Caki2 (cell line): ENCODE data around the gene EVL. TPM values are rescaled to one million over a fixed set of nuclear protein-coding genes. Genes with fewer than 3 reads are reported as not detected.

Source experiments
- DNase-seq: peaks from one replicate; pipeline ENCODE4 v3.0.0-alpha.2; 2015; ENCODE audit warnings: low read depth
- in situ Hi-C: cut with HindIII; loops from 2 replicates; pipeline ENCODE4 v1.10.0; 2016; ENCODE audit warnings: low sequenced_read_pairs, low pct_unique_long_range_greater_than_20kb, mixed read lengths
- total RNA-seq: library from RNA; depleted of rRNA; stranded (reverse); fragments of >200 nt; shearing (Covaris generic); gene quantifications from 2 replicates; pipeline ENCODE4 v1.2.3, GENCODE V29; 2014; ENCODE audit warnings: low replicate concordance

Gene EVL
- total RNA-seq, 1 experiment from 2014 or later, result 2.1 TPM

DNA sequence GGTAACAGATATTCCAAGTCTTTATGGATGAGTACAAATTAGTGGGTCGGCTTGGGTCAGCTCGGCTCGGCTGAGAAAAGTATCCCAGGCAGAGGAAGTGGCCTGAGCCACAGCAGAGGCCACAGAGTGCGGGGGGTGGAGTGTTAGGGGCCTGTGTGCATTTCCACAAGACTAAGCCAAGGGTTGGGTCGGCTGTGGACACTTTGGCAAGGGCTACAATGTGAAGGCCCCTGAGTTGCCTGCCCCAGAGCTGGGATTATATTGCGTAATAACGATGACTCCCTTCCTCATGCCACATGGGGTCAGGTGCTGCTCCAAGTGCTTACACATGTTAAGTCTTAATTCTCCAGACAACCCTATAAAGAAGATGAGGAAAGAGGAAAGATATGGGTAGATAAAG, 11.4 kb downstream of the EVL start:
- in situ Hi-C loops, result no loop called here
- DNase-seq, result no peak

DNA sequence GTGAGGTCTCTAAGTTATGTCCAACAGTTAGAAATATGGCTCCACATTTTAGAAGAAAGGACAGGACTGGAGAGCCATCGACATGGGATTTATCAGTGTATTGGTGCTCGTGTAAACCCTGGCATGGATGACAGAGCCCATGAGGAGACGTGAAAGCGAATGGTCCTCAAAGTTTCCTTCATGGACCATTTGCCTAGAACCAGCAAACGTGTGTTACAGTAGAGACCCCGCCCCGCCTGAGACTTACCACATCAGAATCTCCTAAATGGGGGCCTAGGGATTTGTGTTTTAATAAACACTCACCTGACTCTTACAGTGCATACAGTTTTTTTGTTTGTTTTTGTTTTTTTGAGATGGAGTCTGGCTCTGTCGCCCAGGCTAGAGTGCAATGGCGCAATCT, 12.2 kb downstream of the EVL start:
- in situ Hi-C loops, result no loop called here
- DNase-seq, result no peak

DNA sequence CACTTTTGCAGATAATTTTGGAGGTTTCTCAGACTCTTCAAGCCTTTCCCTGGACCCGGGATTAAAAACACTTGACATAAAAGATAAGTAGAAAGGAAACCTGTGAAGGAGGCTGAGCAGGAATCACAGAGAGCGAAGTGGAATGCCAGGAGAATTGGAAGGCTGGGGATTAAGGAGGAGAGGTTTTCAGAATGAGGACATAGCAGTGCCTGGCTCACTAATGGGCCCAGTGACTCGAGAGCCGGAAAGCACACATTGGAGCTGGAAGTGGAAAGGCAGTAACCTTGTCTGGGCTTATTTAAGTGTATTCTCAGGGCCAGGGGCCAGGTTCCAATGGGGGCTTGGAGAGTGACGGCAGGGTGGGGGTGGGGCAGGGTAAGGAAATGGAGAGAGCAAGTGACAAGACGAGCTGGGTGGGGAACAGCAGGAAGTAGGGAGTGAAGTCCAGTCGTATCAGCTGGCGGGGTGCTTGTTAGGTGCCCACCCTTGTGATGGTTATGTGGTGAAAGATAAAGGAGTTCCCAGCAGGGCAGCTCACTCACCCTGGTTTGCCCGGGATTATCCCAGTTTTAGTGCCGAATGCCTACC, 13.1 kb downstream of the EVL start:
- DNase-seq, result no peak
- in situ Hi-C loops, result no loop called here

DNA sequence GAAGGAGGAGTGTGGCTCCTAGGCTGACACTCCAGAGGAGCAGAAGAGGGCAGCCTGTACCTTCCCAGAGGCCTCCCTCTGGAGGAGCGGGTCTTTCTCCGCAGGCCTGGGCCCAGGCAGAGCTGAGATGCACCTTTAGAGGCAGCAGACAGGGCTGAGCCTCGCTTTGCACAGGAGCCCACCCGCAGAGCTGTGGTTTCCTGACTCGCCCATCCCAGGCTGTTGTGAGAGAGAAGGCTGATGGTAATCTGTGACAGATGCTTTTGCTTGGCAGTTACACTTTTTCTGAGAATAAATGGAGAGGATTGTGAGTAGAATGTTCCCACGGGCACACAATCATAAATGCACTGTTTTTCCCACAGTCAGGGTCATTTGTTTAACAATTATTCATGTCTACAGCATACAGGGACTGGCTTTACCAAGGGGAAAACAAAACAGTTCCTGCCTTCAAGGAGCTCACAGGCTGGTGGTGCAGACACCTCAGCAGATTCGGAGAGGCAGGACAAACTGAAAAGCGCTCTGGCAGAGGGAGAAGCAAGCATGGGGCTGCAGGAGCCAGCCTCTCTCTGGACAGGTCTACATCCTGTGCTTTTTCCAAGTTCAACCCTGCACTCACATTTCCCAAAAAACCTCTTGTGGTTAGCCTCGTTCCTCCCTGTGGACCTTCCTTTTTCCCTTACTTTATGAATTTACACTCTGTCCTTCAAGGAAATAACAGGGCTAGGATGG, 13.9 kb downstream of the EVL start:
- in situ Hi-C loops, result no loop called here
- no peak for DNase-seq

DNA sequence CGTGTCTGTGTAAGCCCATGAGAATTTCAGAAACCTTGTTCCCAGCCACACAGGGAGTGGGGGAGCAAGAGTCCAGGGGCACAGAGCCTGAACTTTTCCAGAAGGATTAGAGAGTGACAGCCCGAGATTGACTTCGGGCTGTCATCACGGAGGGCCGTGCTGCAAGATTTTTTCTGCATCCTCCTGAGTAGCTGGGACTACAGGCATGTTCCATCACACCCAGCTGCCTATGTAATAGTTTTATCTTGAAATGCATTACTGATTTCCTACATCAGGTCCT, 14.4 kb downstream of the EVL start:
- DNase-seq, result no peak
- in situ Hi-C loops, result no loop called here

DNA sequence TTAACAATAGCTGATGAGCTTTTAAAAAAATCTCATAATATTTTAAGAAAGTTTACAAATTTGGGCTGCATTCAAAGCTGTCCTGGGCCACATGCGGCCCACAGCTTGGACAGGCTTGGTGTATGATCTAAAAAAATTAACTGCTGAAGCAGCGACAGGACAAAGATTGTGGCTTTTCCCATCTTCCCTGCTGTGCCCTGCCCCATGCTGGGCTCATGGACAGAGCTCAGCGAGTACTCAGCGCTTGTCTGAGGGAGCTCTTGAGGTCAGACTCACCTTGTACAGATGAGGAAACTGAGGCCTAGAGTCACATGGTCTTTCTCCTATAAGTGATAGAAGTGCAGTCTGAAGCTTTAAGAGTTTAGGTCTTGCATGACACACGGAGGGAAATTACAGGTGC, 15.0 kb downstream of the EVL start:
- in situ Hi-C loops, result no loop called here
- no peak for DNase-seq

DNA sequence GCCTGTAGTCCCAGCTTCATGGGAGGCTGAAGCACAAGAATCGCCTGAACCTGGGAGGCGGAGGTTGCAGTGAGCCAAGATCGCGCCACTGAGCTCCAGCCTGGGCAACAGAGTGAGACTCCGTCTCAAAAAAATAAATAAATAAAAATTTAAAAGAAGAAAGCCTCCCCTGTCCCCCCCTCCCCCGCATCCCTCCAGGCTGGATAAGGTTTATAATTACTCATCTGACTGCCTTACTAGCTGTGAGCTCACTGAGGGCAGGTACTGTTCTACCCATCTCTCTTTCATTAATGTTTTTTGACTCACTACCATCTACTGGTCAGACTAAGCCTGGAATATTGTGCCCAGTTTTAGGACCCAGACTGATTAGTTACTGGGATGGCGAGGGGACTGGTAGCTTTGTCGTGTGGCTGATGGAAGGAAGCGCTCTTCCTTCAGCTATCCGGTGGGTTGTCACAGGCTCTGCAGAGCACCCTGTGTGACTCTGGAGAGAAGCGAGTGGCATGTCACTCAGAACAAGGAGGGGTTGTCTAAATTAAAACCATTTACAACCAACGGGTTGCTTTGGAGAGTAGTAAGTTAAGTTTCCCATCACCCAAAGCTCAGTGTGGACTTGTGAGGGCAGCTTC, 16.9 kb downstream of the EVL start:
- in situ Hi-C loops, result no loop called here
- no peak for DNase-seq

DNA sequence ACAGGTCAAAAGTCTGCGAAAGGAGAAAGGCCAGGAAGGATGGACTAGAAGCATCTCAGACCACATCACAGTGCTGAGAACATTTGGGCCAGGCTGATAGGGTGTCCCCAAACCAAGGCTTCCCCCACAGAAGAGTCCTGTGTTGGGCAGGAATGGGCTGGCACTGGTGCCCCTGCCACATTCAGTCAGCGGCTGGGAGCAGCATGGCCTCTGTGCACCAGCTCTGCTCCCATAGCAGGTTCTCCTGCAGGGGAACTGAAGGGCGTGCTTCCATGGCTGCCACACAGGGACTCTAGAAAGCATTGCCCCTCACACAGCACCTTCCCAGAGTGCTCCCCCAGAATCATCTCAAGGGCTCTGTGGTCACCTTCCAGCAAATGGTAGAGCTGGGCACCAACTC, 17.5 kb downstream of the EVL start:
- no peak for DNase-seq
- in situ Hi-C loops, result no loop called here

DNA sequence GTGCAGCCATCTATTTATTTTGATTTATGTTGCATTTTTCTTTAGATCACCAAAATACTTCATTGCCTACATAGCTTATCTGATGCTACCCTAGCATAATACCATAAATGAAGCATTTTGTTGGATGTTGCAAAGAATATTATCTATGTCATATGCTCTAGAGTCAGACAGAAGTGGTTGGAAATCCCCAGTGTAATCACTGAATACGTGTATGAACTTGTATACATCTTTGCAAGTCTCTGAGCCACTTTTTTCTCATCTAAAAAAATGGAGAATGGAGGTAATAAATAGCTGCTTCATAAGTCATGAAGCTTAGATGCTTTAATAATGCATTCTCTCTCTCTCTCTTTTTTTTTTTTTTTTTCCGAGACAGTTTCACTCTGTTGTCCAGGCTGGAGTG, 18.5 kb downstream of the EVL start:
- in situ Hi-C loops, result no loop called here
- no peak for DNase-seq

DNA sequence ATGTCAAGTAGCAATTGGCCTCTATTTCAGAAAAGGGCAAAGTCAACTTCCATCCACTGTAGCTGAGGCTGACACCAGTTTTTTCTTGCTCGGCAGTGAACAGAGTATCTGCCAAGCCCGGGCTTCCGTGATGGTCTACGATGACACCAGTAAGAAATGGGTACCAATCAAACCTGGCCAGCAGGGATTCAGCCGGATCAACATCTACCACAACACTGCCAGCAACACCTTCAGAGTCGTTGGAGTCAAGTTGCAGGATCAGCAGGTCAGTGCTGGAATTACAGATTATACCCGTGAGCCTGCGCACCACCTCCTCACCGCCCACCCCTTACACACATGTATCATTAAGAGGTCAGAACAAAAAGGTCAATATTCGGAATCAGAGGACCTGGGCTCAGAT, 19.4 kb downstream of the EVL start:
- in situ Hi-C loops, result no loop called here
- no peak for DNase-seq

DNA sequence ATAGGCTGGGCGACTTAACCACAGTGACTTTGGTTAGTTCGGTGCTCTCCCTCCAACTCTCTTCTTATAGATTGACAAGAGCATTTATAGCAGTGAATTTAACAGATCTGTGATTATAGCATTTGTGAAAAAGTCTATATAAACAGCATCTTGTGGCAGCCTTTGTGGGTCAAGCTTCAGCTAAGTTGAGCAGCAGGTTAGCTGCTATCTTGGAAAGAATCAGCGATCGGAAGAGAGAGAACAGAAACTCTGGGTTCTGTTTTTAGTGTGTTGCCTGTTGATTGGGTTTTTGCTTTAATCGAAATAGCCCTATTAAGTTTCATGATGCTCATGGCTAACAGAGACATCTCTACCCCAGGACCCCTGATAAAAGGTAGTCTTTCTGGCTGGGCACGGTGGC, 20.2 kb downstream of the EVL start:
- no peak for DNase-seq
- in situ Hi-C loops, result no loop called here

DNA sequence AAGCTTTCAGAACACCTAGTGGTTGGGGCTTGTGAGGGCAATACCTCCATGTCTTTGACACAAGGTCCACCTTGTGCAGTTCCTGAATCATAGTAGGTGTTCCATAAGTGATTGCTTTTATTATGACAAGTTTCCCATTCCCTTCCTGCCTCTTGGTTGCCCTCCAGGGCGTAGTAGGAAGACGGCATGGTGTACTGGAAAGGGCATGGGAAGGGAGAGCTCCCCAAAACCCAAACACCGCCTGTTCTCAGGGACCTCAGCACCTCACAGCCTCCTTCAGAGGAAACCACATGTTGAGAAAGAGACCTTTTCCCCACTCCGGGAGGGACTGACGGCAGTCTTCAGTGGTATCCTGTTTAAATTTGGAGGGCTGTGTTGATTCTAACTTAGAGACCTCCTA, 21.1 kb downstream of the EVL start:
- DNase-seq, result no peak
- in situ Hi-C loops, result no loop called here

DNA sequence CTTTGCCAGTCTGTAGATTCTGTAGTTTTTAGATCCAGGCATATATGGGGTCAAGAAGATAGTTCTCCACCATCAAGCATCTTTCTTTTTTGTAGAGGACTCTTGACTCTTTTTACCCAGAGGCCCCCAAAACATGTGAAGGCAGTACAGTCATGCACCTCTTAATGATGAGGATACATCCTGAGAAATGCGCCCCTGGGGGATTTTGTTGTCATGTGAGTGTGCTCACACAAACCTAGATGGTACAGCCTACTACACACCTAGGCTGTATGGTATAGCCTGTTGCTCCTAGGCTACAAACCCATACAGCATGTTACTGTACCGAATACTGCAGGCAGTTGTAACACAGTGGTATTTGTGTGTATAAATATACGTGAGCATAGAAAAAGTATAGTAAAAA, 23.0 kb downstream of the EVL start:
- in situ Hi-C loops, result no loop called here
- DNase-seq, result no peak

DNA sequence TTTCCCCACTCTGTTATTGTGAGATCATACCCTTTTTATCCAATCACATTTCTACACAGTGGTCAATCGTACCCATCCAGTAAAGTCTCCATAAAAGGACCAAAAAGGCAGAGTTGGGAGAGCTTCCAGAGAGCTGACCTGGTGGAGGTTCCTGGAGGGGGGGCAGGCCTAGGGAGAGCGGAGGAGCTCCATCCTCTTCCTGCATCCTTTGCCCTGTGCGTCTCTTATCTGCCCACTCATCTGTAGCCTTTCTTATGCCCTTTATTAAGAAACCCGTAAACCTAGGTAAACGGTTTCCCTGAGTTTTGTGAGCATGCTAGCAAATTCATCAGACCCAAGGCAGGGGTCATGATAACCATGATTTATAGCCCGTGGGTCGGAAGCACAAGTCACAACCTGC, 26.2 kb downstream of the EVL start:
- no peak for DNase-seq
- in situ Hi-C loops, result no loop called here

DNA sequence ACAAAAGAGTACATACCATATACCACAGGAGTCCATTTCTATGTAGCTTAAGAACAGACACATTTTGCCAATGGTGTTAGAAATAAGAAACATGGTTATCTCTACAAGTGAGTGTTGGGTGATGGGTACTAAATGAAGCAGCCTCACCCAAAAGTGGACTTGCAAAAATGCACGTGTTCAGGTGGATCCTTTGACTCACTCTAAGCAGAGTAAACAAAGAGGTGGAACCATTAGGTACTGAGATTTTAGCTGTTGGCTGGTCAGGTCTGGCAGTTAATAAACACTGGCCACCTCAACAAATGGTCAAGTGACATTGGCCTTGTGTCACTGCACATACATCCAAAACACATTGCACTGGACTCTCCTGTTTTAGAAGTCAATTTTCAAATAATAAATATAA, 27.6 kb downstream of the EVL start:
- in situ Hi-C loops, result no loop called here
- no peak for DNase-seq

DNA sequence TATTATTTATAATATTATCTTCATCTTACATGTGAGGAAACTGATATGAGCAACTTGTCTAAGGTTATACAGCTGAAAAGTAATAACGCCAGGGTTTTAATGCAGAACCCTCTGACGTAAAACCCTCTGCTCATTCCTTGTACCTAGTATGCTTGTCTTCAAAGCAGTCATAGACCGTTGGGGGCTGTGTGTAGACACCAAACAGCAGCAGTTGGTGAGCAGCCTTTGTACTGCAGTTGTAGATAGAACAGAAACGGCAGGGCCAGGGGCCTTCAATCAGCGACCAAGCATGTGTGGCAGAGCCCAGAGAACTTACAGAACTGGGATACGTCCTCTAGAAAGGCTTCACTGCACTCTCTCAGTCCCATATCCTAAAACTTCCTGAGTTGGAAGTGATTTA, 28.1 kb downstream of the EVL start:
- no peak for DNase-seq
- in situ Hi-C loops, result no loop called here

DNA sequence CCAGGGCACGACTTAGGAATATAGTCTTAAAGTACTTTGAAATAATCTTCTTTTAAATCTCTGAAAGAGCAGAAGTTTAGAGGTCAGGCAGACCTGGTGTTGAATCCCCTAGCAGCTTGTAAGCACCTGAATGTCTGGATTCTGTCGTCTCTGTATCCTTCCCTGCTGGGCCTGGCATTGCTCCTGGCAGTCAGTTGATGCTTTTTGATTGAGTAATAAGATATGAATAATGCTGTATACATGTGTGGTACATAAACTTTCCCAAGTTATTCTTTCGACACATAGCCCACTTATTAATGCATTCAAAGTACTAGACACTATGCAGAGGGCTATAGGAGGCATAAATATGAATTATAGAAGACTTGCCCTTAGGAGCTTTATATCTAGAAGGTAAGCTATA, 31.4 kb downstream of the EVL start:
- in situ Hi-C loops, result no loop called here
- no peak for DNase-seq

DNA sequence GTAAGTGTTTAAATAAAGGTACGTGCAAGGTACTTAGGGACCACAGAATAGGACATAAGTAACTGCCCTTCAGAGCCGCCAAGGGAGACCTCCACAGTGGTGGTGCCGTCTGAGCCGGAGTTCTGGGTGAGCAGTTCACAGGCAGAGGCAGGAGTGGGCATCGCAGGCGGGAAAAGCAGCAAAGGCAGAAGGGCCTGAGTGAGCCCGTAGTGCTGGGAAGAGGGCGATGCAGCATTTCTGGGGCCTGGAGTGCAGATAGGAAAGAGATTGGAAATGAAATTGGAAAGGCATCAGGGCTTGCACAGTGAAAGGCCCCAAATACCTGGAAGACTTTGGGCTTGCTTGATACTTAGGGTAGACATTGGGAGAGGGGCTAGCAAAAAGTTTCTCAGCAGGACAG, 32.9 kb downstream of the EVL start:
- no peak for DNase-seq
- in situ Hi-C loops, result no loop called here

DNA sequence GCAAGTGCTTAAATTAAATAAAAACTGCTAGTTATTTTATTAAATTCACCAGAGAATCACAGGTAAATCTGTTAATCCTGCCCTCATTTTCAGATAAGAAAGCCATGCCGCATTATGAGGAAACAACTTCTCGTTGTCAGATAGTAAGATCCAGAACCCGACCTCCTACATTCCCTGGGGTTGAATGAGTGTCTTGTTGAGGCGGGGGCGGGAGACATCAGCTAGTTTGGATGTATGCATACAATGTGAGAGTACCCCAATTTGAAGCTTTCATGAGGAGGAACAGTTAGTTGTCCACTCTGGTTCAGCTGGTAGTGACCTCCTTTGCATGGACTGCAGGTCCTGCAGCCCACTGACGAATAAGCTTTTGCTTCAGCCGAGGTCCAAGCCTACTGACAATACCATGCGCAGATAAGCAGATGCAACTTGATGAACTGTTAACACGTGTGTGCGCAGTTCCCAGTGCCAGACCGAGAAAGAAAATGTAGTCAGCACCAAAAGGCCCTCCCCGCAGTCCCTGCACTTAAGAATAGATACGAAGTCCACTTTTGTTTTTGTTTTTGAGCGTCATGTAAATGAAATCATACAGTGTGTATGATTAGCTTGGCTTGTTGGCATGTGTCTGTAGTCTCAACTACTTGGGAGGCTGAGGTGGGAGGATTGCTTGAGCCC, 34.9 kb downstream of the EVL start:
- DNase-seq, result no peak
- in situ Hi-C loops, result no loop called here
